Fibroblast of lung (primary cell): ENCODE data around the gene VPS25.

Experiments
- EZH2 ChIP-seq: IDR thresholded peaks from 2 replicates; pipeline ENCODE4 v1.5.1; 2012; ENCODE audit warnings: low read length, control low read depth, mild to moderate bottlenecking; ENCODE audit errors: missing control alignments
- TF ChIP-seq, protein P1 (sequence below), 2 donors: IDR thresholded peaks in 1 of 2; conservative IDR thresholded peaks in 1 of 2; 1 replicate in 1 of 2; 2 replicates in 1 of 2; pipeline ENCODE4 v1.5.1; 2011 to 2012; ENCODE audit warnings: low read length in 2 of 2, control low read depth in 1 of 2, inconsistent platforms in 1 of 2, low read depth in 1 of 2, mild to moderate bottlenecking in 1 of 2

DNA sequence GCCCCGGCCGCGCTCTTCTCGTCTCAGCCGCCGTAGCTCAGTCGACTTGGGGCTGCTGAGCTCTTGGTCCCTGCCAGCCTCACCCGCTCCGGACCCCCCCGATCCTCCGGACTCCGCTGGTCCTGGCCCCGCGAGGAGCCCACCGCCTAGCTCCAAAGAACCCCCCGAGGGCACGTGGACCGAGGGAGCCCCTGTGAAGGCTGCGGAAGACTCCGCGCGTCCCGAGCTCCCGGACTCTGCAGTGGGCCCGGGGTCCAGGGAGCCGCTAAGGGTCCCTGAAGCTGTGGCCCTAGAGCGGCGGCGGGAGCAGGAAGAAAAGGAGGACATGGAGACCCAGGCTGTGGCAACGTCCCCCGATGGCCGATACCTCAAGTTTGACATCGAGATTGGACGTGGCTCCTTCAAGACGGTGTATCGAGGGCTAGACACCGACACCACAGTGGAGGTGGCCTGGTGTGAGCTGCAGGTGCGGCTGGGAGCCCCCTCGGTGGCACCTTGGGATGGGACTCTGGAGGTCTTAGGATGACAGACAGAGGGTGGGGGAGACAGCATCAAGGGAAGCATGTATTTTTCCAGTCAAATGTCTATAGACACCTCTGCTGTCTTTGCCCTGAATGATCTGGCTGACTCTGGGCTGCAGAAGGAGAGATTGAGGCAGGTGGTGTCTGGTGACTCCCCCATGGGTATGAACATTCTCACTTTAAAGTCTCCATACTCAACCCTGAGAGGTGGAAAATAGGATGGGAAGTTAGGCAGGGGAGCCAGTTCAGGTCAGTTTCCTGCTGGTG is 7.8 kb downstream of the VPS25 start:
- TF ChIP-seq, protein P1, sequence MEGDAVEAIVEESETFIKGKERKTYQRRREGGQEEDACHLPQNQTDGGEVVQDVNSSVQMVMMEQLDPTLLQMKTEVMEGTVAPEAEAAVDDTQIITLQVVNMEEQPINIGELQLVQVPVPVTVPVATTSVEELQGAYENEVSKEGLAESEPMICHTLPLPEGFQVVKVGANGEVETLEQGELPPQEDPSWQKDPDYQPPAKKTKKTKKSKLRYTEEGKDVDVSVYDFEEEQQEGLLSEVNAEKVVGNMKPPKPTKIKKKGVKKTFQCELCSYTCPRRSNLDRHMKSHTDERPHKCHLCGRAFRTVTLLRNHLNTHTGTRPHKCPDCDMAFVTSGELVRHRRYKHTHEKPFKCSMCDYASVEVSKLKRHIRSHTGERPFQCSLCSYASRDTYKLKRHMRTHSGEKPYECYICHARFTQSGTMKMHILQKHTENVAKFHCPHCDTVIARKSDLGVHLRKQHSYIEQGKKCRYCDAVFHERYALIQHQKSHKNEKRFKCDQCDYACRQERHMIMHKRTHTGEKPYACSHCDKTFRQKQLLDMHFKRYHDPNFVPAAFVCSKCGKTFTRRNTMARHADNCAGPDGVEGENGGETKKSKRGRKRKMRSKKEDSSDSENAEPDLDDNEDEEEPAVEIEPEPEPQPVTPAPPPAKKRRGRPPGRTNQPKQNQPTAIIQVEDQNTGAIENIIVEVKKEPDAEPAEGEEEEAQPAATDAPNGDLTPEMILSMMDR (conservative IDR thresholded peaks at IDR 0.05 in 1 of 2, IDR thresholded peaks at IDR 0.05 in 1 of 2; ENCODE audit: low read depth in 1 of 2, low read length in 2 of 2): no peak
- TF ChIP-seq EZH2: no peak
